Limb (tissue), 2 donors: ENCODE measurements around the gene WDR53.
"Not testable (repeated sequence)": the region's sequence is repeated elsewhere in the genome, so short reads cannot be mapped to it uniquely, and the experiment has no call there.

Experiments
- DNase-seq, 2 donors: peaks; one replicate each; pipeline ENCODE4 v3.0.0-alpha.2; 2016; ENCODE audit errors: extremely low spot score in 2 of 2

The WDR53 gene

DNA sequence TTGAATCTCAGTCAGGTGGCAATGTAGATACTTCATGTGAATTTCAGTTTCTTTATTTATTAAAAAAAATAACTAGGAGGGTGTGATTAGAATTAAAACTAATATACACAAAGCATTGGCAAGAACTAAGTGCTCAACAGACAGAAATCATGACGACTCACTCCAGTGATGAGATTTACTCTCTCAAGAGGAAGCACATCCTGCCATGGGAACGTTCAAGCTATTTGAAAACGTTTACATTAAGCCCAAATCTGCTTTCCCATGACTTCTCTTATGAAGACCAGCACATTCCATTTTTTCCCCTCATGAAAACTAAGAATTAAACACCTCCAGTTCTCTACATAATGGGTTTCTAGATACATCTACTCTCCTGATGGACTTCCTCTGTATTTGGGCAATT lies 8.5 kb downstream of the WDR53 start:
- DNase-seq, result no peak

DNA sequence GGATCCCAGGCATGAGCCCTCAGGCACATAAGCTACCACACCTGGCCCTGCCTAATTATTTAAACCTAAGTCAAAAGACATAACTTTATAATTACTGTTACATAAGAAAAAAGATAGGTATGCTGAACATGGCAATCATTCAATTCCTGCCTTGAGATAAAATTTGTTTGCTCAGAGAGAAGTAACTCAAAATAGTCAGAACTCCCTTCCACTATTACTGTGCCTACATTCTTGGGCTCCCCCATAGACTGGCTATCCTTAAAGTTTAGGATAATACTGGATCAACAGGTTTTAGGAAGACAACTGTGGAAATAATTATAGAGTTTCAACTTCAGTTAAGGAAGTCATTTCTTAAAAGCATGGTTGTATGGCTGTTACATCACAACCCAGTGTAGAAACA lies 9.9 kb downstream of the WDR53 start:
- DNase-seq, result no peak

DNA sequence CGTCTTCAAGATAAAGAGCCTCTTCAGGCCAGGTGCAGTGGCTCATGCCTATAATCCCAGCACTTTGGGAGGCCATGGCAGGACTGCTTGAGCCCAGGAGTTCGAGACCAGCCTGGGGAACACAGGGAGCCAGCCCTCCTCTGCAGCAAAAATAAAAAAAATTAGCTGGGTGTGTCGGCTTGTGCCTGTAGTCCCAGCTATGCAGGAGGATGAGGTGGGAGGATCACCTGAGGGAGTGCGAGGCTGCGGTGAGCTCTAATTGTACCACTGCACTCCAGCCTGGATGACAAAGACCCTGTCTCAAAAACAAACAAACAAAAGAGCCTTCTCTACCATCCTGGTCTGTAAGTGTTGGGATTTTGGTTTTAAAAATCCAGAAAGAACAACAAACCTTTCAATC lies 11.1 kb downstream of the WDR53 start:
- DNase-seq, result no peak

DNA sequence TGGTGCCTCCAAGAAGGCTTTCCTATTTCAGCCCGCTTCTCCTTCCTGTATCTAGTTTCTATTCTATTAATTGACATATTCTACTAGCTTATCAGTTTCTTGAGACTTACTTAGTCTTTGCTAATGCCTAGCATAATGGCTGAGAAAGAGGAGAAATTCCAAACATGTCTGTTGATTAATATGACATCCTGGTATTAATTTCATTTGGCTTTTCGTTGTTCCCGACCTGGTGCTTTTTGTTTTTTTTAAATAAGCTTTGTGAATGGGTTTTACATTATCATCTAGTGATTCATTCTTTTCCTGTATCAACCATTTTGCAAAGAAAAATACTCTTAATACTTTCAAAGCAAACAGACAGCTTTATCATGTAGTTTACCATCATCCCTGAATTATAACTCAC lies 13.1 kb downstream of the WDR53 start:
- DNase-seq, result no peak

DNA sequence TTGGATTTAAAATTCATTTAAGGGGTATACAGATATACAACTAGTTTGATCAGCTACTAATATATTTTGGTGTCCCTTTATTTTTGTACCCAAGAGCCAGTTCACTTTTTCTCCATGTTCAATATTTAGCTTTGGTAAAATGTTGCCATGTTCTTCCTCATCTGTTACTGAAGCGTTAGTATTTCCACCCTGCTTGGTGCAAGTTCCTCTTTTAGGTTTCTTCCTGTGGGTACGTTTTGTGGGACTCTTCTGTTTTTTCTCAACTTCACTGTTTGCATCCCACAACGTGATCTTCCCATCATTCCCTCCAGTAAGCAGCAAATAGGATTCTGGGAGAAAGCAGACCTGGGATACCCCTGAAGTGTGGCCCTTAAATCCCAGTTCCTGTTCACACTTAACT lies 14.1 kb downstream of the WDR53 start:
- DNase-seq, result no peak

DNA sequence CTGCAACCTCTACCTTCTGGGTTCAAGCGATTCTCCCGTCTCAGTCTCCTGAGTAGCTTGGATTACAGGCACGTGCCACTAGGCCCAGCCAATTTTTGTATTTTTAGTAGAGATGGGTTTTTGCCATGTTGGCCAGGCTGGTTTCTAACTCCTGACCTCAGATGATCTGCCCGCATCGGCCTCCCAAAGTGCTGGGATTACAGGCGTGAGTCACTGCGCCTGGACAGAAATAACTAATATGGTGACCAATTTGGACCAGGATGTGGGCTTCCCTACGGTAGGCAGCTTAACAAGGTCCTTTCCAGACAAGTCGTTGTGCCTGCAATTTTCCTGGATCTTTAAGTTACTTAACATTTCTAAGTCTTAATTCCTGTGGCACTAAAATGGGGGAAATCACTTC lies 14.8 kb downstream of the WDR53 start:
- DNase-seq, result no peak

DNA sequence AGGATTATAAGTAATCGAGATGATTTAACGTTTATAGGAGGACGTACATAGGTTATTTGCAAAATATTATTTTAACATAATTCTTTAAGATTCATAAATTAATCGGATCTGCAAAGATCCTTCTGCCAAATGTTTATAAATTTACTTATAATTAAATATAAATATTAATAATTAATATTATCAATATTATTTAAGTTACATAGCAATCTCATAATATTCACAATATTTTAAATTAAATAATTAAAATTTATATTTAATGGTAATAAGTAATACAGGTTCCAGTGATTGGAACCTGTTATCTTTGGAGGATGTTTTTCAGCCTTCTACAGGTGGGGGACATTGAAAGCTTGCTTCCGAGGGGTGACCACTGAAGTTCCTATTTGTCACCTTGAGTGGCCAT lies 16.1 kb downstream of the WDR53 start:
- no peak for DNase-seq

DNA sequence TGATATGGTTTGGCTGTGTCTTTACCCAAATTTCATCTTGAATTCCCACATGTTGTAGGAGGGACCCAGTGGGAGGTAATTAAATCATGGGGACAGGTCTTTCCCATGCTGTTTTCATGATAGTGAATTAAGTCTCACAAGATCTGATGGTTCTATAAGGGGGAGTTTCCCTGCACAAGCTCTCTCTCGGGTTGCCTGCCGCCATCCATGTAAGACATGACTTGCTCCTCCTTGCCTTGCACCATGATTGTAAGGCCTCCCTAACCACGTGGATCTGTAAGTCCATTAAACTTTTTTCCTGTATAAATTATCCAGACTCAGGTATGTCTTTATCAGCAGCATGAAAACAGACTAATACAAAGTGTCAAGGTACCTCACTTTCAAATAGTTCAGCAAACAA lies 18.2 kb downstream of the WDR53 start:
- DNase-seq, result not testable (repeated sequence)

DNA sequence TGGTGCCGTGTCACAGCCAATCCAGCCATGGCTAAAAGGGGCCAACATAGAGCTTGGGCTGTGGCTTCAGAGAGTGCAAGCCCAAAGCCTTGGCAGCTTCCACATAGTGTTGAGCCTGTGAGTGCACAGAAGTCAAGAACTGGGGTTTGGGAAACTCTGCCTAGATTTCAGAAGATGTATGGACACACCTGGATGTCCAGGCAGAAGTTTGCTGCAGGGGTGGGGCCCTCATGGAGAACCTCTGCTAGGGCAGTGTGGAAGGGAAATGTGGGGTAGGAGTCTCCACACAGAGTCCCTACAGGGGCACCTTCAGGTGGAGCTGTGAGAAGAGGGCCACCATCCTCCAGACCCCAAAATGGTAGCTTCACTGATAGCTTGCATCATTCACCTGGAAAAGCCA lies 19.0 kb downstream of the WDR53 start:
- not testable (repeated sequence) for DNase-seq

DNA sequence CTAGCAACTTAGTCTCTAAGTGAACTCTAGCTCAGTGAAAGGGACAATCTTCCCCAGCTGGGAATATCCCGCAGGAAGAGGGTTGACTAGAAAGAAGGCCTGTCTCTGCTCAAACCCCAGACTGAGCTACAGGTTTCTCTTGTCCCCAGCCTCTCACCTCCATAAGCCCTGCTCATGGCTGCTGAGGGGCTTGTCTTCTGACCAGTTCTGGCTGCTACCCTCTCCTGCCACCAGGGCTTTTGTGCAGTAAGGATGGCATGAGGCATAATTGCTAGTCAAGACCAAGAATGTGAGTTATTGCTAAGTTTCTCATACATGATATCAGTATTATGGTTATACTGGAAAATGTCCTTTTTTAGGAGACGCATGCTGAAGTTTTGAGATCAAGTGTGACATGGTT lies 21.3 kb downstream of the WDR53 start:
- DNase-seq, result no peak

DNA sequence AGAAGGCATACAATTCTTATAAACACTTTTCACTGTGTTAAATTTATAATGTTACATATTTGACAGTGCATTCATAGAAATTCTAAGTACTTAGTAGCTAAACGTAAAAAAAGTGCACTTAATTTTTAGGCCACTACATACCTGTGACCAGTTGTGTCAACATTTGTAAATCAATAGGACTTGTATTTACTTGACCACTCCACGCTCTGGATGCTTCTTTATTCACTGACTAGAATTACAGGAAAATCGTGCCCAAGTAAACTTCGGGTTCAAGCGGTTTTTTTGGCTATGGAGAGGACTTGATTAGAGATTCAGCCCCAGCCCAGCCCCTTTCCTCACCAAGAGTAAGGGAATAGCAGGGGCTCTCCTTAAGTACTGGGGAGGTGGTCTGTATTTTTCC lies 21.8 kb downstream of the WDR53 start:
- DNase-seq, result no peak

DNA sequence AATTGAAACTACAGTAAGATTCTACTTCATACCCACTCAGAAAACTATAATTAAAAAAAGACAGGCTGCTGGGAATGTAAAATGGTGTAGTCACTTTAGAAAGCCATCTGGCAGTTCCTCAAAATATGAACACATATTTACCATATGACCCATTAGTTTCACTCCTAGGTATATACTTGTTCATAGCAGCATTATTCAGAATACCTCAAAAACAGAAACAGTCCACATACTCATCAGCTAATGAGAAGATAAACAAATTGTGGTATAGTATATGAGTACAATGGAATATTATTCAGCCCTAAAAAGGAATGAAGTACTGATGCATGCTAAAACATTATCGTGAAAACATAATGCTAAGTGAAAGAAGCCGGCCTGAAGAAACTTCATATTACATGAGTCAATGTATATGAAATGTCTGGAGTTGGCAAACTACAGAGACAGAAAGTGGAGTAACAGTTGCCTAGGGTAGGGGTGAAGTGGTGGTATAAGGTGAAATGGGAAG lies 23.8 kb downstream of the WDR53 start:
- no peak for DNase-seq

DNA sequence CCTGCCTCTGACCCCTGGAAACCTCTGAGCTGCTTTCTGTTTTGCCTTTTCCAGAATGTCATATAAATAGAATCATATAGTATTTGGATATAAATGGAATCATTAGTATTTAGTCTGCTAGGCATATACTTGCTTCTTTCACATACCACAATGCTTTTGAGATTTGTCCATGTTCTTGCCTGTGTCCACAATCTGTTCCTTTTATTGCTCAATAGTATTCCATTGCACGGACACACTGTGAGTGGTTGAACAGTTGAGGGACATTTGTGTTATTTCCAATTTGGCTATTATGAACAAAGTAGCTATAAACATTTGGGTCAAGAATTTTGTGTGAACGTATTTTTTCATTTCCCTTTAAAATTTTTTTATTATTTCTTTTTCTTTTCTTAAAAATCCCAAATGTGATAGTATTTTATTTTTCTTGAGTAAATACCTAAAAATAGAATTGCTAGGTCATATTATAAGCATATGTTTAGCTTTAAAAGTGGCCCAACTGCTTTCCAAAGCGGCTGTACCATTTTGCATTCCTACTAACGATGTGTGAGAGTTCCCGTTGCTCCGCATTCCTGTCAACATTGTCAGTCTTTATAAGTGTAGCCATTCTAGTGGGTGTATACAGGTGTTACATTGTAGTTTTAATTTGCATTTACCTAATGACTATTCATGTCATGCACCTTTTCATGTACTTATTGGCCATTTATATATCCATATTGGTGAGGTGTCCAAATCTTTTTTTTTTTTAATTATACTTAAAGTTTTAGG lies 26.5 kb downstream of the WDR53 start:
- no peak for DNase-seq

DNA sequence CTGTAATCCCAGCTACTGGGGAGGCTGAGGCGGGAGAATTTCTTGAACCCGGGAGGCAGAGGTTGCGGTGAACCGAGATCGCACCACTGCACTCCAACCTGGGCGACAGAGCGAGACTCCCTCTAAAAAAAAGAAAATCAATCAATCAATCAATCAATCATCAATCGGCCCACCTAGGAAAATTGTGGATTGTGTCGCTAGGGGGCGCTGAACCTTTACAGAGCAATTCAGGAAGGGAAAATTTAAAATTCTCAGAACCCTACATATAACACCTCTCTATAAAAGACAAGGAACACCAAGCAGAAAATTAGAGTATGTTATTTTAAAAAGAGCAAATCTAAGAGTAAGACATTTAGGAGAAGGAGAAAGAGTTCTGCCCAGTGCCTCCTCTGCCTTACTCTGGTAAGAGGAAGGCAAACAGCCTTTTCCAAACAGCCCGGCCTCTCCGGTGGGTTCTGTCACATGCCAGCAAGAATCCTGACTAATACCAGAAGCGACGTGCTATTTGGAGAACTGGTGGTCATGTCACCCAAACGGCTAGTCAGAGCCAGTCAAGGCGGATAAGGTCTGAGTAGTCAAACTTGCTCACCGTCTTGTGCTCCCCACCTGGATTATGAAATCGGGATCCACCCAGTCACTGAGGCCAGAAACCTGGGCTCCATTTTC lies 30.9 kb downstream of the WDR53 start:
- peak; percentile 36 to 46 for DNase-seq

DNA sequence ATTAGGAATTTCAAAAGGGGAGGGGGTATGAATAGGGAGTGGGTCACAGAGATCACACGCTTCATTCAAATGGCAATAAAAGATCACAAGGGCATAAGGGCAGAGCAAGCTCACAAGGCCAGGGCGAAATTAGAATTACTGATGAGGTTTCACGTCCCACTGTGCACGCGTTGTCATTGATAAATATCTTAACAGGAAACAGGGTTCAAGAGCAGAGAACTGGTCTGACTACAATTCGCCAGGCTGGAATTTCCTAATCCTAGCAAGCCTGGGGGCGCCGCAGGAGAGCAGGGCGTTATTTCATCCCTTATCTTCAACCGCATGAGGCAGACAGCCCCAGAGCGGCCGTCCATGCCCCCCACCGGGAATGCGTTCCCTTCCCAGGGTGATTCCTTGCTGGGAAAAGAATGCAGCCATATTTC lies 35.1 kb downstream of the WDR53 start:
- DNase-seq, result no peak

DNA sequence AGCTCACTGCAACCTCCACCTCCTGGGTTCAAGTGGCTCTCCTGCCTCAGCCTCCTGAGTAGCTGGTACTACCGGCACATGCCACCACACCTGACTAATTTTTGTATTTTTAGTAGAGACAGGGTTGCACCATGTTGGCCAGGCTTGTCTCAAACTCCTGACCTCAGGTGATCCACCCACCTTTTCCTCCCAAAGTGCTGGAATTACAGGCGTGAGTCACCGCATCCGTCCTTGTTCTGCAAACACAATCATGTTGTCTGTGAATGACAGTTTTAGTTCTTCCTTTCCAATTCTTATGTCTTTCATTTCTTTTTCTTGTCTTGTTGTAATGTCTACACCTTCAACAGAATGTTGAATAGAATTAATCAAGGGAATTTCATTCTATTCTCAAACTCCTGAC lies 36.9 kb downstream of the WDR53 start:
- no peak for DNase-seq

DNA sequence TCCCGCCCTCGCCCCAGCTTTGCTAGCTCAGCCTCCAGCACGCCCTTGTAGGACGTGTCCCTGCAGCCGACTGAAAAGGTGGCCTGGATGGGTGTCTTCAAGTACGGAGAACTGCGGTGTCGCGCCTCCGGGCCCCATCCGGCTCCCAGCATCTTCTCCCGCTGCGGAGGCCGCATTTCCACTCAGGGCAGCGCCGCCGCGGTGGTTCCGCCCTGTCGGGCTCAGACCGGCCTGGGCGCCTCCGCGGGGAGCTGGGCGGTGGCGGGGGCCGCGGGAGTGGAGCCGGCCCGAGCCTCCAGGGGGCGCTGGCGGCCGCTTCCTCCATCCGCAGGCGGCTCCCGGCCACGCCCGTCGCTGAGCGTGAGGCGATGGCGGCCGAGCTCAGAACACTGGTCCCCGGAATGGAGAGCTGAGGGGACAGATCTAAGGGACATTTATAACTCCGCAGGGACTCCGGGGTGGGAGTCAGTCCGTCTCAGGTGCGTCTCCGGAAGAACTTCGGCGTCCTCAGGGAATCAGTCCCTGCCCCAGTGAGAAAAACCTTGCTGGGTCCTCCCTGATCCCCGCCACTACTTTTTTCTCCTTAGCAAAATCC lies 39.6 kb downstream of the WDR53 start:
- DNase-seq, result peak; percentile 33 to 84

DNA sequence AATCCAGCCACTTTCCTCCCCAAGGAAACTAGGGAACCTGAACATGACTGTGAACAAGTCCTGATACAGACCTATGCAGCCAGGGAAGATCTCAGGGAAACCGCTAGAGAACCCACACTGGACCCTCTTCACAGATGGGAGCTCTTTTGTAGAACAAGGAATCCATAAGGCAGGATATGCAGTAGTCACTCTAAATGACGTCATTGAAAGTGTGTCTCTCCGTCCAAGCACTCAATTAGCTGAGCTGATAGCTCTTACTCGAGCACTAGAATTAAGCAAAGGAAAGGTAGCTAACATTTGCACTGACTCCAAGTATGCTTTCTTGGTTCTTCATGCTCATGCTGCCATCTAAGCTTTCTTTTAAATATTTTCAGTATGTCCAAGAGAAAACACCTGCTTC lies 43.2 kb downstream of the WDR53 start:
- no peak for DNase-seq

DNA sequence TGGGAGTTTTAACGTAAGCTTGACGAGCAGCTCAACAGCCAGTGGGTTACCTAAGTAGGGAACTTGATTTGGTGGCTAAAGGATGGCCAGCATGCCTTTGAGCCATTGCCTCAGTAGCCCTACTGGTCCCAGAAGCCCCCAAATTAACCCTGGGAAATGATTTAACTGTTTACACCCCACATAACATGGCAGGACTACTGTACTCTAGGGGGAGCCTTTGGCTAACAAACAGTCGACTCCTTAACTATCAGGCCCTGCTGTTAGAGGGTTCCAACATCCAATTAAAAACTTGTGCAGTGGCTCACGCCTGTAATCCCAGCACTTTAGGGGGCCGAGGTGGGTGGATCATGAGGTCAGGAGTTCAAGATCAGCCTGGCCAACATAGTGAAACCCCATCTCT lies 43.8 kb downstream of the WDR53 start:
- DNase-seq, result no peak

DNA sequence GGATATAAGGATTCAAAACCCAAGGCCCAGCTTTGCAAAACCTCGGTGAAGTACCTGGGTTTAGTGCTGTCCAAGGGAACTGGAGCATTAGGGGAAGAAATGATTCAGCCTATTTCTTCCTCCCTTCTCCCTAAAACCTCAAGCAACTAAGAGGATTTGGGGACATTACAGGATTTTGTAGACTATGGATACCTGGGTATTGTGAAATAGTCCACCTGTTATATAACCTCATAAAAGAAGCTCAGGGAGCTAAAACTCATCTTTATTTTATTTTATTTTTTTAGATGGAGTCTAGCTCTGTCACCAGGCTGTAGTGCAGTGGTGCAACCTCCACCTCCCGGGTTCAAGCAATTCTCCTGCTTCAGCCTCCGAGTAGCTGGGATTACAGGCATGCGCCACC lies 44.5 kb downstream of the WDR53 start:
- DNase-seq, result no peak

DNA sequence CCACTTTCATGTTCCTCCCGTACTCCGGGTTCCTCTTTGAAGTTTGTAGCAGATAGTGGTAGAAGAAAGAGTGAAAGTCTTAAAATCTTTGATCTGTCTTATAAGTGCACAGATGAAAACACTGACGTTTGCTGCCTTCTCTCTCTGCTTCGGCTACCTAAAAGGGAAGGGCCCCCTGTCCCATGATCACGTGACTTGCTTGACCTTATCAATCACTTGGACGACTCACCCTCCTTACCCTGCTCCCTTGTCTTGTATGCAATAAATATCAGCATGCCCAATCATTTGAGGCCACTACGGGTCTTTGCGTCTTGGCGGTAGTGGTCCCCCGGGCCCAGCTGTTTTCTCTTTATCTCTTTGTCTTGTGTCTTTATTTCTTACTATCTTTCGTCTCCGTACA lies 47.1 kb downstream of the WDR53 start:
- DNase-seq, result not testable (repeated sequence)

DNA sequence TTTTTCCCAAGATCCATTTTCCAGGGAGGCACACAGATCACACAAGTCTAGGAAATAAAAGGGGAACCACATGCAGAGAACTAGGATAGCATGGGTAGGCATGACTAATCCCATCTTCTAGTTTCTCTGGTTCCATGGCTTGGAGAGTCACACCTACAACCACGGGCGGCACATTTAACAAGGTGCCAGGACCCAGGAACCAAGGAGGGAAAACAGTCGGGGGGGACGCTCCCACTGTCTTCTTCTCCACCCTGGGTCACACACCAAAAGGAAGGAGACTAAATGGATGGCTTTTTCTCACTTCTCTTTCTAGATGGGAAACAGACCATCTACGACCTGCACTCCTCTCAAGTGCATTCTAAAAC lies 48.7 kb downstream of the WDR53 start:
- DNase-seq, result no peak
